WTC11 (cell line): ENCODE results near the gene TAF15. TPM values are rescaled to one million over a fixed set of nuclear protein-coding genes. Genes with fewer than 3 reads are reported as not detected.

Source experiments
- ATAC-seq: fragments of 200-7000 bp; cut with Tn5 transposase; 2 replicates; pipeline ENCODE4 v1.10.0; 2021; ENCODE audit warnings: mild to moderate bottlenecking, moderate library complexity
- CTCF ChIA-PET: fragments of 300-600 bp; sonication (Branson Sonifier 250); formaldehyde crosslinking; loops from one replicate; lab custom pipeline; 2021; ENCODE audit warnings: antibody characterized with exemption; lab: Charles Lee
- POLR2A ChIA-PET: fragments of 350-600 bp; sonication (Branson Sonifier 250); formaldehyde crosslinking; loops from one replicate; lab custom pipeline; 2021; ENCODE audit warnings: antibody characterized with exemption; lab: Charles Lee
- DNase-seq: peaks from one replicate; pipeline ENCODE4 v3.0.0; 2021; ENCODE audit warnings: low spot score
- H3K27ac Mint-ChIP-seq: 2 replicates; pipeline ENCODE4 v1.8.0; 2021; ENCODE audit warnings: mixed read lengths
- H3K27me3 Mint-ChIP-seq: 2 replicates; pipeline ENCODE4 v1.8.0; 2021; ENCODE audit warnings: low read depth, mild to moderate bottlenecking, moderate library complexity, mixed read lengths
- H3K36me3 Mint-ChIP-seq: 2 replicates; pipeline ENCODE4 v1.8.0; 2021; ENCODE audit warnings: mixed read lengths
- H3K4me1 Mint-ChIP-seq: 2 replicates; pipeline ENCODE4 v1.8.0; 2022; ENCODE audit warnings: mixed read lengths
- H3K4me3 Mint-ChIP-seq: 2 replicates; pipeline ENCODE4 v1.8.0; 2021; ENCODE audit warnings: mild to moderate bottlenecking, moderate library complexity, mixed read lengths
- H3K9me3 Mint-ChIP-seq: 2 replicates; pipeline ENCODE4 v1.8.0; 2021; ENCODE audit warnings: mixed read lengths
- ATF1 ChIP-seq: sonication (generic); formaldehyde crosslinking; IDR thresholded peaks from 2 replicates; pipeline ENCODE4 v1.8.1; 2023; ENCODE audit warnings: mild to moderate bottlenecking, moderate library complexity, missing genetic modification reagents
- CBFB ChIP-seq: sonication (generic); formaldehyde crosslinking; IDR thresholded peaks from 2 replicates; pipeline ENCODE4 v1.8.1; 2022; ENCODE audit warnings: mild to moderate bottlenecking, low read depth, missing genetic modification reagents
- GRHL2 ChIP-seq: fragments of 250-450 bp; sonication (Bioruptor Pico); IDR thresholded peaks from 2 replicates; pipeline ENCODE4 v1.8.0; 2022; ENCODE audit warnings: mild to moderate bottlenecking, moderate library complexity; ENCODE audit not compliant: insufficient replicate concordance, severe bottlenecking
- HMGA2 ChIP-seq: fragments of 250-450 bp; sonication (Bioruptor Pico); IDR thresholded peaks from 2 replicates; pipeline ENCODE4 v1.4.0; 2021; ENCODE audit warnings: mild to moderate bottlenecking, moderate library complexity
- IRF2 ChIP-seq: sonication (generic); formaldehyde crosslinking; IDR thresholded peaks from 2 replicates; pipeline ENCODE4 v1.8.0; 2022; ENCODE audit warnings: low read depth, missing genetic modification reagents, borderline replicate concordance
- JAZF1 ChIP-seq: fragments of 250-450 bp; sonication (Bioruptor Pico); IDR thresholded peaks from 2 replicates; pipeline ENCODE4 v1.9.0; 2021; ENCODE audit warnings: moderate library complexity, mild to moderate bottlenecking, inconsistent platforms
- JUN ChIP-seq: sonication (generic); formaldehyde crosslinking; IDR thresholded peaks from 2 replicates; pipeline ENCODE4 v1.8.0; 2023; ENCODE audit warnings: mild to moderate bottlenecking, missing genetic modification reagents
- NFE2L1 ChIP-seq: sonication (generic); formaldehyde crosslinking; IDR thresholded peaks from 2 replicates; pipeline ENCODE4 v1.8.1; 2023; ENCODE audit warnings: missing genetic modification reagents
- NFYB ChIP-seq: sonication (generic); formaldehyde crosslinking; conservative IDR thresholded peaks from 2 replicates; pipeline ENCODE4 v1.8.0; 2022; ENCODE audit warnings: low read depth, missing genetic modification reagents
- NR1H2 ChIP-seq: sonication (generic); formaldehyde crosslinking; IDR thresholded peaks from 2 replicates; pipeline ENCODE4 v1.9.0; 2021; ENCODE audit warnings: mild to moderate bottlenecking, moderate library complexity, missing genetic modification reagents
- OVOL2 ChIP-seq: fragments of 250-450 bp; sonication (Bioruptor Pico); IDR thresholded peaks from 2 replicates; pipeline ENCODE4 v1.9.0; 2021; ENCODE audit warnings: mild to moderate bottlenecking, borderline replicate concordance
- PRRX2 ChIP-seq: fragments of 250-450 bp; sonication (Bioruptor Pico); IDR thresholded peaks from 2 replicates; pipeline ENCODE4 v1.8.0; 2021; ENCODE audit warnings: mild to moderate bottlenecking
- SMAD3 ChIP-seq: sonication (generic); formaldehyde crosslinking; IDR thresholded peaks from 2 replicates; pipeline ENCODE4 v1.8.0; 2022; ENCODE audit warnings: missing genetic modification reagents, mild to moderate bottlenecking, borderline replicate concordance
- TEAD4 ChIP-seq: sonication (generic); formaldehyde crosslinking; IDR thresholded peaks from 2 replicates; pipeline ENCODE4 v1.8.0; 2022; ENCODE audit warnings: mild to moderate bottlenecking, missing genetic modification reagents
- ZNF232 ChIP-seq: sonication (generic); formaldehyde crosslinking; IDR thresholded peaks from 2 replicates; pipeline ENCODE4 v1.8.0; 2022; ENCODE audit warnings: mild to moderate bottlenecking, missing genetic modification reagents
- ZNF263 ChIP-seq: sonication (generic); formaldehyde crosslinking; IDR thresholded peaks from 2 replicates; pipeline ENCODE4 v1.8.1; 2022; ENCODE audit warnings: low read depth, mild to moderate bottlenecking, moderate library complexity, missing genetic modification reagents
- total RNA-seq: library from RNA; stranded (reverse); gene quantifications from 3 replicates; pipeline ENCODE4 v1.2.3, GENCODE V29; 2021
- TF ChIP-seq, protein P1 (sequence below): sonication (generic); formaldehyde crosslinking; IDR thresholded peaks from 2 replicates; pipeline ENCODE4 v1.8.1; 2022; ENCODE audit warnings: missing genetic modification reagents, borderline replicate concordance
- TF ChIP-seq, protein P2 (sequence below): sonication (generic); formaldehyde crosslinking; conservative IDR thresholded peaks from 2 replicates; pipeline ENCODE4 v1.8.1; 2022; ENCODE audit warnings: mild to moderate bottlenecking, missing genetic modification reagents
- TF ChIP-seq, protein P3 (sequence below): fragments of 250-450 bp; sonication (Bioruptor Pico); IDR thresholded peaks from 2 replicates; pipeline ENCODE4 v1.9.0; 2021; ENCODE audit warnings: mild to moderate bottlenecking, borderline replicate concordance
- TF ChIP-seq, protein P4 (sequence below): sonication (generic); formaldehyde crosslinking; IDR thresholded peaks from 2 replicates; pipeline ENCODE4 v1.8.0; 2023; ENCODE audit warnings: mild to moderate bottlenecking, missing genetic modification reagents
- TF ChIP-seq, protein P5 (sequence below): sonication (generic); formaldehyde crosslinking; conservative IDR thresholded peaks from 2 replicates; pipeline ENCODE4 v1.8.1; 2023; ENCODE audit warnings: mild to moderate bottlenecking, low read depth, missing genetic modification reagents, moderate library complexity

Gene TAF15
- total RNA-seq, 1 experiment from 2014 or later, result 273 TPM

DNA sequence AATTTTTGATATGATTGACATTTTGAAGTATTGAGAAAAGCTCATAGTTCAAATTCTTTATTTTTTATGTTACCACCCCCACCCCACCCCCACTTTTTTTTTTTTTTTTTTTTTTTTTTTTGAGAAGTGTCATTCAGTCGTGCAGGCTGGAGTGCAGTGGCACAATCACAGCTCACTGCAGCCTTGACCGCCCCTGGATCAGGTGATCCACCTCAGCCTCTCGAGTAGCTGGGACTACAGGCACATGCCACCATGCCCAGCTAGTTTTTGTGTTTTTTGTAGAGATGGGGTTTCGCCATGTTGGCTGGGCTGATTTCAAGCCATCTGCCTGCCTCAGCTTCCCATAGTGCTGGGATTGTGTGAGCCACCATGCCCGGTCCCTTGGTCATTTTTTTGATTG is 7.4 kb downstream of the TAF15 start (continued):
- TF ChIP-seq GRHL2 (no peak), ZNF232 (CRISPR knock-in tag) (no peak), OVOL2 (CRISPR knock-in tag) (no peak), TEAD4 (CRISPR knock-in tag) (no peak), NFYB (CRISPR knock-in tag) (no peak)
- TF ChIP-seq, protein P1, sequence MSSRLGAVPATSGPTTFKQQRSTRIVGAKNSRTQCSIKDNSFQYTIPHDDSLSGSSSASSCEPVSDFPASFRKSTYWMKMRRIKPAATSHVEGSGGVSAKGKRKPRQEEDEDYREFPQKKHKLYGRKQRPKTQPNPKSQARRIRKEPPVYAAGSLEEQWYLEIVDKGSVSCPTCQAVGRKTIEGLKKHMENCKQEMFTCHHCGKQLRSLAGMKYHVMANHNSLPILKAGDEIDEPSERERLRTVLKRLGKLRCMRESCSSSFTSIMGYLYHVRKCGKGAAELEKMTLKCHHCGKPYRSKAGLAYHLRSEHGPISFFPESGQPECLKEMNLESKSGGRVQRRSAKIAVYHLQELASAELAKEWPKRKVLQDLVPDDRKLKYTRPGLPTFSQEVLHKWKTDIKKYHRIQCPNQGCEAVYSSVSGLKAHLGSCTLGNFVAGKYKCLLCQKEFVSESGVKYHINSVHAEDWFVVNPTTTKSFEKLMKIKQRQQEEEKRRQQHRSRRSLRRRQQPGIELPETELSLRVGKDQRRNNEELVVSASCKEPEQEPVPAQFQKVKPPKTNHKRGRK (CRISPR knock-in tag), result no peak
- TF ChIP-seq, protein P2, sequence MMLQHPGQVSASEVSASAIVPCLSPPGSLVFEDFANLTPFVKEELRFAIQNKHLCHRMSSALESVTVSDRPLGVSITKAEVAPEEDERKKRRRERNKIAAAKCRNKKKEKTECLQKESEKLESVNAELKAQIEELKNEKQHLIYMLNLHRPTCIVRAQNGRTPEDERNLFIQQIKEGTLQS (CRISPR knock-in tag), result no peak

DNA sequence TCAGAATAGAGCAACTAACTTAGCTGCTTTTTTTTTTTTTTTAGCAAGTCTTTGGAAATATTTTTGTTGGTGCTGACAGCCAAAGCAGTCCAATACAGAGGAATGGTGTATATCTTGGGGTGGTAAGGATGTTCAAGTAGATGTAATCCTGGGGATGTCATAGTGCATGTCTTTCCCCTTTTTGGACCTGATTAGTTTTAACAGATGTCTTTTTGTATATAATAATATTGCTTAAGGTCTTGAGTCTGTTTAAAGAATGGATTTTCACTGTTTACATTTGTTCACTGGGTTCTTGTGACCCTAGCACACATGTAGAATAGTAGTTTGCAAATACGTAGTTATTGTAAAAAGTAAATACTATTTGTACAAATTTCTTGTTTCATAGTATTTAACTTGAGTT is 7.9 kb downstream of the TAF15 start:
- Mint-ChIP-seq H3K36me3 (peaks cover 51% of the 10 kb centered on the region), H3K27me3 (no peaks in the 10 kb centered on the region), H3K27ac (no peak overlapping the region), H3K4me1 (peaks cover 8% of the 10 kb centered on the region), H3K9me3 (no peaks in the 10 kb centered on the region), H3K4me3 (no peak overlapping the region)
- ATAC-seq, result no peak
- ChIA-PET POLR2A (interaction anchor here (0.7 kb wide), 1 partner anchor 62 kb away, joined by 5 read pairs; no protein-coding TSS in a partner anchor), CTCF (interaction anchor here (1.4 to 2.8 kb wide), 2 partner anchors 9 to 53 kb away, joined by 5 to 17 read pairs; partner anchors contain the start of gene TAF15)
- DNase-seq, result no peak
- no peak for TF ChIP-seq JAZF1 (CRISPR knock-in tag)
- TF ChIP-seq, protein P1 (CRISPR knock-in tag), result no peak
- no peak for TF ChIP-seq ATF1 (CRISPR knock-in tag)
- TF ChIP-seq, protein P3, sequence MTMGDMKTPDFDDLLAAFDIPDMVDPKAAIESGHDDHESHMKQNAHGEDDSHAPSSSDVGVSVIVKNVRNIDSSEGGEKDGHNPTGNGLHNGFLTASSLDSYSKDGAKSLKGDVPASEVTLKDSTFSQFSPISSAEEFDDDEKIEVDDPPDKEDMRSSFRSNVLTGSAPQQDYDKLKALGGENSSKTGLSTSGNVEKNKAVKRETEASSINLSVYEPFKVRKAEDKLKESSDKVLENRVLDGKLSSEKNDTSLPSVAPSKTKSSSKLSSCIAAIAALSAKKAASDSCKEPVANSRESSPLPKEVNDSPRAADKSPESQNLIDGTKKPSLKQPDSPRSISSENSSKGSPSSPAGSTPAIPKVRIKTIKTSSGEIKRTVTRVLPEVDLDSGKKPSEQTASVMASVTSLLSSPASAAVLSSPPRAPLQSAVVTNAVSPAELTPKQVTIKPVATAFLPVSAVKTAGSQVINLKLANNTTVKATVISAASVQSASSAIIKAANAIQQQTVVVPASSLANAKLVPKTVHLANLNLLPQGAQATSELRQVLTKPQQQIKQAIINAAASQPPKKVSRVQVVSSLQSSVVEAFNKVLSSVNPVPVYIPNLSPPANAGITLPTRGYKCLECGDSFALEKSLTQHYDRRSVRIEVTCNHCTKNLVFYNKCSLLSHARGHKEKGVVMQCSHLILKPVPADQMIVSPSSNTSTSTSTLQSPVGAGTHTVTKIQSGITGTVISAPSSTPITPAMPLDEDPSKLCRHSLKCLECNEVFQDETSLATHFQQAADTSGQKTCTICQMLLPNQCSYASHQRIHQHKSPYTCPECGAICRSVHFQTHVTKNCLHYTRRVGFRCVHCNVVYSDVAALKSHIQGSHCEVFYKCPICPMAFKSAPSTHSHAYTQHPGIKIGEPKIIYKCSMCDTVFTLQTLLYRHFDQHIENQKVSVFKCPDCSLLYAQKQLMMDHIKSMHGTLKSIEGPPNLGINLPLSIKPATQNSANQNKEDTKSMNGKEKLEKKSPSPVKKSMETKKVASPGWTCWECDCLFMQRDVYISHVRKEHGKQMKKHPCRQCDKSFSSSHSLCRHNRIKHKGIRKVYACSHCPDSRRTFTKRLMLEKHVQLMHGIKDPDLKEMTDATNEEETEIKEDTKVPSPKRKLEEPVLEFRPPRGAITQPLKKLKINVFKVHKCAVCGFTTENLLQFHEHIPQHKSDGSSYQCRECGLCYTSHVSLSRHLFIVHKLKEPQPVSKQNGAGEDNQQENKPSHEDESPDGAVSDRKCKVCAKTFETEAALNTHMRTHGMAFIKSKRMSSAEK (CRISPR knock-in tag), result no peak
- no peak for TF ChIP-seq IRF2
- no peak for TF ChIP-seq ZNF263 (CRISPR knock-in tag)
- no peak for TF ChIP-seq OVOL2 (CRISPR knock-in tag)
- no peak for TF ChIP-seq SMAD3 (CRISPR knock-in tag)
- TF ChIP-seq CBFB (CRISPR knock-in tag), result no peak
- TF ChIP-seq HMGA2, result no peak
- TF ChIP-seq, protein P4, sequence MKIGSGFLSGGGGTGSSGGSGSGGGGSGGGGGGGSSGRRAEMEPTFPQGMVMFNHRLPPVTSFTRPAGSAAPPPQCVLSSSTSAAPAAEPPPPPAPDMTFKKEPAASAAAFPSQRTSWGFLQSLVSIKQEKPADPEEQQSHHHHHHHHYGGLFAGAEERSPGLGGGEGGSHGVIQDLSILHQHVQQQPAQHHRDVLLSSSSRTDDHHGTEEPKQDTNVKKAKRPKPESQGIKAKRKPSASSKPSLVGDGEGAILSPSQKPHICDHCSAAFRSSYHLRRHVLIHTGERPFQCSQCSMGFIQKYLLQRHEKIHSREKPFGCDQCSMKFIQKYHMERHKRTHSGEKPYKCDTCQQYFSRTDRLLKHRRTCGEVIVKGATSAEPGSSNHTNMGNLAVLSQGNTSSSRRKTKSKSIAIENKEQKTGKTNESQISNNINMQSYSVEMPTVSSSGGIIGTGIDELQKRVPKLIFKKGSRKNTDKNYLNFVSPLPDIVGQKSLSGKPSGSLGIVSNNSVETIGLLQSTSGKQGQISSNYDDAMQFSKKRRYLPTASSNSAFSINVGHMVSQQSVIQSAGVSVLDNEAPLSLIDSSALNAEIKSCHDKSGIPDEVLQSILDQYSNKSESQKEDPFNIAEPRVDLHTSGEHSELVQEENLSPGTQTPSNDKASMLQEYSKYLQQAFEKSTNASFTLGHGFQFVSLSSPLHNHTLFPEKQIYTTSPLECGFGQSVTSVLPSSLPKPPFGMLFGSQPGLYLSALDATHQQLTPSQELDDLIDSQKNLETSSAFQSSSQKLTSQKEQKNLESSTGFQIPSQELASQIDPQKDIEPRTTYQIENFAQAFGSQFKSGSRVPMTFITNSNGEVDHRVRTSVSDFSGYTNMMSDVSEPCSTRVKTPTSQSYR (CRISPR knock-in tag), result no peak
- TF ChIP-seq, protein P5, sequence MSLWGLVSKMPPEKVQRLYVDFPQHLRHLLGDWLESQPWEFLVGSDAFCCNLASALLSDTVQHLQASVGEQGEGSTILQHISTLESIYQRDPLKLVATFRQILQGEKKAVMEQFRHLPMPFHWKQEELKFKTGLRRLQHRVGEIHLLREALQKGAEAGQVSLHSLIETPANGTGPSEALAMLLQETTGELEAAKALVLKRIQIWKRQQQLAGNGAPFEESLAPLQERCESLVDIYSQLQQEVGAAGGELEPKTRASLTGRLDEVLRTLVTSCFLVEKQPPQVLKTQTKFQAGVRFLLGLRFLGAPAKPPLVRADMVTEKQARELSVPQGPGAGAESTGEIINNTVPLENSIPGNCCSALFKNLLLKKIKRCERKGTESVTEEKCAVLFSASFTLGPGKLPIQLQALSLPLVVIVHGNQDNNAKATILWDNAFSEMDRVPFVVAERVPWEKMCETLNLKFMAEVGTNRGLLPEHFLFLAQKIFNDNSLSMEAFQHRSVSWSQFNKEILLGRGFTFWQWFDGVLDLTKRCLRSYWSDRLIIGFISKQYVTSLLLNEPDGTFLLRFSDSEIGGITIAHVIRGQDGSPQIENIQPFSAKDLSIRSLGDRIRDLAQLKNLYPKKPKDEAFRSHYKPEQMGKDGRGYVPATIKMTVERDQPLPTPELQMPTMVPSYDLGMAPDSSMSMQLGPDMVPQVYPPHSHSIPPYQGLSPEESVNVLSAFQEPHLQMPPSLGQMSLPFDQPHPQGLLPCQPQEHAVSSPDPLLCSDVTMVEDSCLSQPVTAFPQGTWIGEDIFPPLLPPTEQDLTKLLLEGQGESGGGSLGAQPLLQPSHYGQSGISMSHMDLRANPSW, result no peak
- TF ChIP-seq NFE2L1, result no peak
- TF ChIP-seq JUN, result no peak
- no peak for TF ChIP-seq PRRX2
- TF ChIP-seq NR1H2 (CRISPR knock-in tag), result no peak
